ENCODE data around the gene RBM33. TPM values are rescaled to one million over a fixed set of nuclear protein-coding genes. Genes with fewer than 3 reads are reported as not detected.

The RBM33 gene
- total and polyA plus RNA-seq, 2 of the 8 experiments (the other 6 are each of a cell fraction or from before 2014, with no cell fraction given): 16.5 to 64.6 TPM

- H4K8ac ChIP-seq (ENCODE audit: extremely low read depth, insufficient read depth, low read length): no peak overlapping the region
- CTCF ChIA-PET (ENCODE audit: partially characterized antibody): no interaction called here
- TF ChIP-seq ATF2 (IDR thresholded peaks at IDR 0.05; ENCODE audit: low read length): no peak
- no peak for TF ChIP-seq SIX5 (IDR thresholded peaks at IDR 0.05; ENCODE audit: low read depth, low read length)
- TF ChIP-seq TEAD4 (IDR thresholded peaks at IDR 0.05; ENCODE audit: low read depth, low read length): no peak
- TF ChIP-seq RBBP5 (IDR thresholded peaks at IDR 0.05; ENCODE audit: borderline replicate concordance, low read depth, low read length): no peak
- TF ChIP-seq SRF (IDR thresholded peaks at IDR 0.05; ENCODE audit: low read depth, low read length): no peak
- TF ChIP-seq MAFK (IDR thresholded peaks at IDR 0.05; ENCODE audit: low read depth, low read length): no peak
- TF ChIP-seq ZNF274 (IDR thresholded peaks at IDR 0.05; ENCODE audit: borderline replicate concordance, extremely low read depth, low read length): no peak
- no peak for TF ChIP-seq KDM1A (IDR thresholded peaks at IDR 0.05; ENCODE audit: borderline replicate concordance, low read length)
- TF ChIP-seq EP300 (IDR thresholded peaks at IDR 0.05; ENCODE audit: borderline replicate concordance in 1 of 2, low read depth in 2 of 2, low read length in 2 of 2): no peak
- TF ChIP-seq SUZ12 (IDR thresholded peaks at IDR 0.05; ENCODE audit: low read length): no peak
- TF ChIP-seq SP4 (IDR thresholded peaks at IDR 0.05; ENCODE audit: low read length): no peak
- no peak for TF ChIP-seq EZH2 (IDR thresholded peaks at IDR 0.05; ENCODE audit: low read depth, low read length, severe bottlenecking)
Observed at GRCh38 chr7:155802291-155802690, 157.8 kb downstream of the RBM33 start.

More at GRCh38 chr7:155802291-155802690, 157.8 kb downstream of the RBM33 start:
- Histone ChIP-seq H3K4ac (replicated peaks; ENCODE audit: insufficient read length, low read depth, low read length) (no peak overlapping the region), H4K20me1 (replicated peaks in 1 of 2; ENCODE audit: control insufficient read depth in 1 of 2, insufficient read depth in 2 of 2, low read length in 2 of 2) (peaks cover 6 to 7% of the 10 kb centered on the region in 2 experiments), H3K9me3 (ENCODE audit: insufficient read depth in 2 of 2, low read depth in 1 of 2, low read length in 1 of 2) (peaks cover 0 to 8% of the 10 kb centered on the region in 2 experiments; a peak in 2 of 4 replicates), H3K23ac (ENCODE audit: insufficient read length) (no peak overlapping the region), H2AK5ac (ENCODE audit: low read depth, low read length) (no peak overlapping the region), H3K79me1 (ENCODE audit: low read depth, low read length) (no peaks in the 10 kb centered on the region), H3K56ac (replicated peaks; ENCODE audit: insufficient read length, low read depth, low read length) (no peak overlapping the region), H3K4me3 (ENCODE audit: extremely low read depth in 1 of 4, insufficient read depth in 2 of 4, low read depth in 3 of 4, low read length in 4 of 4) (no peak overlapping the region), H4K91ac (replicated peaks; ENCODE audit: insufficient read length, low read length) (no peak overlapping the region), H3K27me3 (replicated peaks in 1 of 4; ENCODE audit: control insufficient read depth in 3 of 4, extremely low read depth in 1 of 4, insufficient read depth in 3 of 4, low read length in 3 of 4) (peaks cover 53 to 100% (median 93%) of the 10 kb centered on the region in 4 experiments), H3K23me2 (ENCODE audit: low read depth, low read length) (peaks cover 5% of the 10 kb centered on the region; the same call in 1 of the 2 replicates), H3K18ac (ENCODE audit: extremely low read depth, low read length) (no peak overlapping the region), H2AFZ (ENCODE audit: low read length) (no peak overlapping the region), H2BK15ac (ENCODE audit: low read length) (no peak overlapping the region), H3K79me2 (ENCODE audit: control insufficient read depth in 1 of 2, insufficient read depth in 2 of 2, low read length in 2 of 2) (no peaks in the 10 kb centered on the region), H3K4me1 (replicated peaks in 1 of 4; ENCODE audit: control insufficient read depth in 3 of 4, insufficient read depth in 4 of 4, low read length in 3 of 4) (peaks cover 3 to 27% (median 21%) of the 10 kb centered on the region in 4 experiments), H2BK5ac (ENCODE audit: low read depth, low read length) (no peak overlapping the region), H3K9ac (replicated peaks in 1 of 4; ENCODE audit: extremely low read depth in 1 of 4, low read depth in 3 of 4, low read length in 3 of 4) (no peak overlapping the region), H3K14ac (ENCODE audit: insufficient read length) (no peak overlapping the region), H3K4me2 (ENCODE audit: insufficient read depth in 1 of 2, low read depth in 2 of 2, low read length in 2 of 2) (no peak overlapping the region), H4K5ac (ENCODE audit: insufficient read length, low read depth, low read length) (no peak overlapping the region), H2BK12ac (ENCODE audit: low read depth, low read length) (no peak overlapping the region), H2BK120ac (replicated peaks; ENCODE audit: low read depth, low read length) (no peak overlapping the region), H3K36me3 (ENCODE audit: control insufficient read depth in 2 of 4, insufficient read depth in 4 of 4, low read length in 3 of 4) (peaks cover 0 to 6% (median 0%) of the 10 kb centered on the region in 4 experiments; a peak in 2 of 8 replicates), H2BK20ac (ENCODE audit: low read length) (no peak overlapping the region), H3K27ac (ENCODE audit: low read depth, low read length) (no peak overlapping the region)
- POLR2A ChIA-PET (ENCODE audit: partially characterized antibody): no interaction called here
- DNase-seq (ENCODE audit: low read depth in 1 of 2, low spot score in 2 of 2) (no peak), FAIRE-seq (no peak)
- 67% methylated on average over 6 of the region's 6 CpGs; no CpG with 5 or more reads in 1 of the 2 experiments for WGBS, 2 experiments (ENCODE audit: extremely low coverage in 1 of 2, insufficient coverage in 1 of 2, insufficient read length in 1 of 2, insufficient replicate concordance in 2 of 2, low coverage in 1 of 2, low lambda C conversion rate in 2 of 2, missing lambda C conversion rate in 1 of 2)
